WTC11 (cell line): ENCODE data around the gene CNGA3. TPM values are rescaled to one million over a fixed set of nuclear protein-coding genes. Genes with fewer than 3 reads are reported as not detected.

ENCODE experiments used
- ATAC-seq: fragments of 200-7000 bp; cut with Tn5 transposase; 2 replicates; pipeline ENCODE4 v1.10.0; 2021; ENCODE audit warnings: mild to moderate bottlenecking, moderate library complexity
- CTCF ChIA-PET: fragments of 300-600 bp; sonication (Branson Sonifier 250); formaldehyde crosslinking; loops from one replicate; lab custom pipeline; 2021; ENCODE audit warnings: antibody characterized with exemption; lab: Charles Lee
- POLR2A ChIA-PET: fragments of 350-600 bp; sonication (Branson Sonifier 250); formaldehyde crosslinking; loops from one replicate; lab custom pipeline; 2021; ENCODE audit warnings: antibody characterized with exemption; lab: Charles Lee
- DNase-seq: peaks from one replicate; pipeline ENCODE4 v3.0.0; 2021; ENCODE audit warnings: low spot score
- H3K27ac Mint-ChIP-seq: 2 replicates; pipeline ENCODE4 v1.8.0; 2021; ENCODE audit warnings: mixed read lengths
- H3K27me3 Mint-ChIP-seq: 2 replicates; pipeline ENCODE4 v1.8.0; 2021; ENCODE audit warnings: low read depth, mild to moderate bottlenecking, moderate library complexity, mixed read lengths
- H3K36me3 Mint-ChIP-seq: 2 replicates; pipeline ENCODE4 v1.8.0; 2021; ENCODE audit warnings: mixed read lengths
- H3K4me1 Mint-ChIP-seq: 2 replicates; pipeline ENCODE4 v1.8.0; 2022; ENCODE audit warnings: mixed read lengths
- H3K4me3 Mint-ChIP-seq: 2 replicates; pipeline ENCODE4 v1.8.0; 2021; ENCODE audit warnings: mild to moderate bottlenecking, moderate library complexity, mixed read lengths
- H3K9me3 Mint-ChIP-seq: 2 replicates; pipeline ENCODE4 v1.8.0; 2021; ENCODE audit warnings: mixed read lengths
- CREM ChIP-seq: sonication (generic); formaldehyde crosslinking; IDR thresholded peaks from 2 replicates; pipeline ENCODE4 v1.8.1; 2022; ENCODE audit warnings: mild to moderate bottlenecking, missing genetic modification reagents, moderate library complexity
- E2F4 ChIP-seq: sonication (generic); formaldehyde crosslinking; IDR thresholded peaks from 2 replicates; pipeline ENCODE4 v1.8.1; 2022; ENCODE audit warnings: low read depth, mild to moderate bottlenecking, moderate library complexity, missing genetic modification reagents, borderline replicate concordance
- EMX1 ChIP-seq: fragments of 250-450 bp; sonication (Bioruptor Pico); IDR thresholded peaks from 2 replicates; pipeline ENCODE4 v1.8.0; 2021; ENCODE audit warnings: mild to moderate bottlenecking
- GABPB1 ChIP-seq: sonication (generic); formaldehyde crosslinking; IDR thresholded peaks from 2 replicates; pipeline ENCODE4 v1.8.1; 2023; ENCODE audit warnings: mild to moderate bottlenecking, missing genetic modification reagents
- HMGA2 ChIP-seq: fragments of 250-450 bp; sonication (Bioruptor Pico); IDR thresholded peaks from 2 replicates; pipeline ENCODE4 v1.4.0; 2021; ENCODE audit warnings: mild to moderate bottlenecking, moderate library complexity
- MAX ChIP-seq: sonication (generic); formaldehyde crosslinking; IDR thresholded peaks from 2 replicates; pipeline ENCODE4 v1.8.0; 2022; ENCODE audit warnings: mild to moderate bottlenecking, missing genetic modification reagents
- NR1H2 ChIP-seq: sonication (generic); formaldehyde crosslinking; IDR thresholded peaks from 2 replicates; pipeline ENCODE4 v1.9.0; 2021; ENCODE audit warnings: mild to moderate bottlenecking, moderate library complexity, missing genetic modification reagents
- OVOL2 ChIP-seq: fragments of 250-450 bp; sonication (Bioruptor Pico); IDR thresholded peaks from 2 replicates; pipeline ENCODE4 v1.9.0; 2021; ENCODE audit warnings: mild to moderate bottlenecking, borderline replicate concordance
- SMAD3 ChIP-seq: sonication (generic); formaldehyde crosslinking; IDR thresholded peaks from 2 replicates; pipeline ENCODE4 v1.8.0; 2022; ENCODE audit warnings: missing genetic modification reagents, mild to moderate bottlenecking, borderline replicate concordance
- TP53 ChIP-seq: sonication (generic); formaldehyde crosslinking; IDR thresholded peaks from 2 replicates; pipeline ENCODE4 v1.8.1; 2023; ENCODE audit warnings: mild to moderate bottlenecking, missing genetic modification reagents
- USF2 ChIP-seq: sonication (generic); formaldehyde crosslinking; IDR thresholded peaks from 2 replicates; pipeline ENCODE4 v1.8.1; 2023; ENCODE audit warnings: mild to moderate bottlenecking, missing genetic modification reagents, moderate library complexity
- ZNF219 ChIP-seq: sonication (generic); formaldehyde crosslinking; IDR thresholded peaks from 2 replicates; pipeline ENCODE4 v1.8.0; 2023; ENCODE audit warnings: missing genetic modification reagents, mild to moderate bottlenecking, borderline replicate concordance
- ZNF512 ChIP-seq: sonication (generic); formaldehyde crosslinking; IDR thresholded peaks from 2 replicates; pipeline ENCODE4 v1.8.1; 2022; ENCODE audit warnings: missing genetic modification reagents, borderline replicate concordance
- total RNA-seq: library from RNA; stranded (reverse); gene quantifications from 3 replicates; pipeline ENCODE4 v1.2.3, GENCODE V29; 2021

Gene CNGA3
- total RNA-seq, 1 experiment from 2014 or later = not detected

GRCh38 chr2:98446850-98447249 is 100.6 kb downstream of the CNGA3 start:
- peaks cover 77% of the 10 kb centered on the region for H3K4me1 Mint-ChIP-seq
- peak overlapping the region; percentile 90 for H3K4me3 Mint-ChIP-seq
- ChIA-PET POLR2A (no interaction called here), CTCF (no interaction called here)
- no peaks in the 10 kb centered on the region for H3K36me3 Mint-ChIP-seq
- no peaks in the 10 kb centered on the region for H3K27me3 Mint-ChIP-seq
- H3K27ac Mint-ChIP-seq = no peak overlapping the region
- TF ChIP-seq USF2 (CRISPR knock-in tag) (no peak), EMX1 (CRISPR knock-in tag) (no peak), MAX (no peak), NR1H2 (no peak), OVOL2 (CRISPR knock-in tag) (no peak), HMGA2 (CRISPR knock-in tag) (no peak), TP53 (no peak), ZNF512 (CRISPR knock-in tag) (no peak), CREM (no peak), E2F4 (CRISPR knock-in tag) (no peak), SMAD3 (no peak), GABPB1 (CRISPR knock-in tag) (no peak), ZNF219 (no peak)
- ATAC-seq (no peak), DNase-seq (no peak)
- H3K9me3 Mint-ChIP-seq = no peaks in the 10 kb centered on the region

Other genes with a start within 250 kb of the CNGA3 start
- gene INPP4A, start 98.4 kb downstream of the CNGA3 start, total RNA-seq = 31.7 to 38.3 TPM (median 33.4 TPM) in 3 replicates